ENCODE data around the gene MAP1LC3B. TPM values are rescaled to one million over a fixed set of nuclear protein-coding genes. Genes with fewer than 3 reads are reported as not detected.

Gene MAP1LC3B
- total RNA-seq, 1 experiment from 2014 or later, result 75.2 TPM

DNA sequence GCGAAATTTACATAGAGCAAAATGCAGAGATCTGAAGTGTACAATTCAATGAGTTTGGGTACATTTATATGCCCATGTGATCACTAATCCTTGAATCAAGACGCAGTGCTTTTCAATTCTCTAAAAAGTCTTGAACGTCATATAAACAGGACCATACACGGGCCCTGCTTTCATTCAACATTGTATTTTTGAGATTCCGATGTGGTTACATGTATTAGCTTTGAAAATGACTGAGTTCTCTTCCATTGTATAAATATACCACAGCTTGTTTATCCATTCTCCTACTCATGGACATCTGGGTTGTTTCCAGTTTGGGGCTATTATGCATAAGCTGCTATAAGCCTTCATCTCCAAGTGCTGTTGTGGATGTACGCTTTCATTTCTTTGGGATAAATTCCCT lies 55.2 kb downstream of the MAP1LC3B start:
- DNase-seq (ENCODE audit: low read depth, low spot score) (no peak), ATAC-seq (no peak)
- Histone ChIP-seq H3K4me3 (ENCODE audit: low read depth in 2 of 2, low read length in 2 of 2) (no peak overlapping the region), H3K27ac (ENCODE audit: low read length) (no peak overlapping the region), H3K36me3 (ENCODE audit: control insufficient read depth, insufficient read depth, low read length) (peaks cover 7% of the 10 kb centered on the region), H3K27me3 (ENCODE audit: control insufficient read depth, insufficient read depth, low read length) (no peaks in the 10 kb centered on the region), H3K9me3 (ENCODE audit: control insufficient read depth, insufficient read depth, low read depth, low read length) (no peaks in the 10 kb centered on the region), H3K4me1 (ENCODE audit: control insufficient read depth, insufficient read depth, low read length) (no peaks in the 10 kb centered on the region)
- in situ Hi-C loops (cut with HindIII; ENCODE audit: low pct_unique_long_range_greater_than_20kb, low sequenced_read_pairs) (no loop called here), intact Hi-C loops (cut with micrococcal nuclease; ENCODE audit: unreplicated experiment) (no loop called here)
- POLR2A ChIA-PET, result no interaction called here
- BruUV-seq (replicated peaks), result no TSS peak
- TF ChIP-seq POLR2AphosphoS5 (IDR thresholded peaks at IDR 0.05; ENCODE audit: low read depth, low read length), result no peak
- no peak for TF ChIP-seq TCF7L2 (IDR thresholded peaks at IDR 0.05; ENCODE audit: low read depth, low read length)
- no peak for TF ChIP-seq SIN3A (IDR thresholded peaks at IDR 0.05; ENCODE audit: borderline replicate concordance, insufficient read depth, low read depth, low read length)
- no peak for TF ChIP-seq REST (IDR thresholded peaks at IDR 0.05; ENCODE audit: insufficient read depth in 1 of 2, low read depth in 2 of 2, low read length in 1 of 2)
- TF ChIP-seq, protein P1, sequence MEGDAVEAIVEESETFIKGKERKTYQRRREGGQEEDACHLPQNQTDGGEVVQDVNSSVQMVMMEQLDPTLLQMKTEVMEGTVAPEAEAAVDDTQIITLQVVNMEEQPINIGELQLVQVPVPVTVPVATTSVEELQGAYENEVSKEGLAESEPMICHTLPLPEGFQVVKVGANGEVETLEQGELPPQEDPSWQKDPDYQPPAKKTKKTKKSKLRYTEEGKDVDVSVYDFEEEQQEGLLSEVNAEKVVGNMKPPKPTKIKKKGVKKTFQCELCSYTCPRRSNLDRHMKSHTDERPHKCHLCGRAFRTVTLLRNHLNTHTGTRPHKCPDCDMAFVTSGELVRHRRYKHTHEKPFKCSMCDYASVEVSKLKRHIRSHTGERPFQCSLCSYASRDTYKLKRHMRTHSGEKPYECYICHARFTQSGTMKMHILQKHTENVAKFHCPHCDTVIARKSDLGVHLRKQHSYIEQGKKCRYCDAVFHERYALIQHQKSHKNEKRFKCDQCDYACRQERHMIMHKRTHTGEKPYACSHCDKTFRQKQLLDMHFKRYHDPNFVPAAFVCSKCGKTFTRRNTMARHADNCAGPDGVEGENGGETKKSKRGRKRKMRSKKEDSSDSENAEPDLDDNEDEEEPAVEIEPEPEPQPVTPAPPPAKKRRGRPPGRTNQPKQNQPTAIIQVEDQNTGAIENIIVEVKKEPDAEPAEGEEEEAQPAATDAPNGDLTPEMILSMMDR (IDR thresholded peaks at IDR 0.05), result no peak
- CTCF ChIA-PET, result no interaction called here

- no peak overlapping the region for H3K27ac ChIP-seq (ENCODE audit: low read length)
- ATAC-seq (no peak), DNase-seq (ENCODE audit: low read depth, low spot score) (no peak)
- intact Hi-C loops (cut with micrococcal nuclease; ENCODE audit: unreplicated experiment), result no loop called here
- in situ Hi-C loops (cut with HindIII; ENCODE audit: low pct_unique_long_range_greater_than_20kb, low sequenced_read_pairs), result no loop called here
- ChIA-PET POLR2A (no interaction called here), CTCF (no interaction called here)
- H3K36me3 ChIP-seq (ENCODE audit: control insufficient read depth, insufficient read depth, low read length), result peaks cover 7% of the 10 kb centered on the region
- H3K9me3 ChIP-seq (ENCODE audit: control insufficient read depth, insufficient read depth, low read depth, low read length), result no peaks in the 10 kb centered on the region
- no peaks in the 10 kb centered on the region for H3K4me1 ChIP-seq (ENCODE audit: control insufficient read depth, insufficient read depth, low read length)
- BruUV-seq (replicated peaks), result no TSS peak
- TF ChIP-seq, protein P1 (IDR thresholded peaks at IDR 0.05), result no peak
- TF ChIP-seq POLR2AphosphoS5 (IDR thresholded peaks at IDR 0.05; ENCODE audit: low read depth, low read length), result no peak
- no peak for TF ChIP-seq SIN3A (IDR thresholded peaks at IDR 0.05; ENCODE audit: borderline replicate concordance, insufficient read depth, low read depth, low read length)
- no peak for TF ChIP-seq REST (IDR thresholded peaks at IDR 0.05; ENCODE audit: insufficient read depth in 1 of 2, low read depth in 2 of 2, low read length in 1 of 2)
- TF ChIP-seq TCF7L2 (IDR thresholded peaks at IDR 0.05; ENCODE audit: low read depth, low read length), result no peak
- no peaks in the 10 kb centered on the region for H3K27me3 ChIP-seq (ENCODE audit: control insufficient read depth, insufficient read depth, low read length)
- H3K4me3 ChIP-seq (ENCODE audit: low read depth in 2 of 2, low read length in 2 of 2), result no peak overlapping the region
Observed at GRCh38 chr16:87448866-87449265, 56.7 kb downstream of the MAP1LC3B start.

Measured in Panc1 (cell line).